Left forelimb (tissue), 1 donor: ENCODE data around the gene MAPK8IP3.

ENCODE experiments used
- DNase-seq: peaks from one replicate; pipeline ENCODE4 v3.0.0-alpha.2; 2018; ENCODE audit warnings: low spot score

MAPK8IP3 gene

GRCh38 chr16:1812732-1813163 is 106.8 kb downstream of the MAPK8IP3 start:
- DNase-seq = no peak

- DNase-seq = no peak
These were observed 109.5 kb downstream of the MAPK8IP3 start for GRCh38 chr16:1815461-1815860.

GRCh38 chr16:1816396-1817275 is 110.6 kb downstream of the MAPK8IP3 start:
- no peak for DNase-seq

- no peak for DNase-seq
These were observed 111.2 kb downstream of the MAPK8IP3 start for GRCh38 chr16:1817276-1817589.

- no peak for DNase-seq
These were observed 111.7 kb downstream of the MAPK8IP3 start for GRCh38 chr16:1817716-1818115.

- no peak for DNase-seq
These were observed 112.3 kb downstream of the MAPK8IP3 start for GRCh38 chr16:1818204-1818872.

- no peak for DNase-seq
These were observed 113.0 kb downstream of the MAPK8IP3 start for GRCh38 chr16:1818873-1819525.

GRCh38 chr16:1819611-1820010 is 113.6 kb downstream of the MAPK8IP3 start:
- DNase-seq = no peak
